GM12892 (cell line): ENCODE data around the gene ATF6.

Experiments
- POLR2A ChIP-seq: IDR thresholded peaks from 2 replicates; pipeline ENCODE4 v1.6.1; 2011; ENCODE audit warnings: low read depth, low read length, control low read depth
- POLR2AphosphoS5 ChIP-seq: IDR thresholded peaks from 2 replicates; pipeline ENCODE4 v1.6.1; 2011; ENCODE audit warnings: low read depth, low read length, control low read depth
- TAF1 ChIP-seq: IDR thresholded peaks from 2 replicates; pipeline ENCODE4 v1.6.1; 2011; ENCODE audit warnings: low read depth, mild to moderate bottlenecking, control low read depth, low read length, borderline replicate concordance

DNA sequence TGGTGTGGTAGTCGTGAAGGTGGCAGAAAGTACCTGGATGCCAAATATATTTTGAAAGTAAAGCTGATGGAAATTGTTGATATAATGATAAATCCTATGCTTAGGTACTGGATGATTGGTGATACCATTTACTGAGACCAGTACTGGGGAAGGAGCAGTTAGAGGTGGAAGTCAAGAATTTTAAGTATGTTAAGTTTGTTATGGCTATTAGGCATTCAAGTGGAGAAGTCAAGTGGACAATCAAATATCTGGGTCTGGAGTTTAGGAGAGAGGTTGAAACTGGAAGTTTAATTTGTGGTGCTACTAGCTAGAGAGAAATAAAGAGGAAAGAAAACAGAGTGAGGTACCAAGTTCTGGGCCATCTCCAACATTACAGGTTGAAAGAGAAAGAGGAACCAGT is 89.1 kb downstream of the ATF6 start:
- TF ChIP-seq POLR2A (no peak), POLR2AphosphoS5 (no peak), TAF1 (no peak)
